Measurements from ENCODE around the gene SDK2. TPM values are rescaled to one million over a fixed set of nuclear protein-coding genes. Genes with fewer than 3 reads are reported as not detected.
"Not testable (repeated sequence)": the region's sequence is repeated elsewhere in the genome, so short reads cannot be mapped to it uniquely, and the experiment has no call there.

Gene SDK2
- total RNA-seq, 1 experiment from 2014 or later: 0.30 TPM

GRCh38 chr17:73482894-73483293 lies 161.4 kb downstream of the SDK2 start:
- DNase-seq (ENCODE audit: low read depth): no peak

DNA sequence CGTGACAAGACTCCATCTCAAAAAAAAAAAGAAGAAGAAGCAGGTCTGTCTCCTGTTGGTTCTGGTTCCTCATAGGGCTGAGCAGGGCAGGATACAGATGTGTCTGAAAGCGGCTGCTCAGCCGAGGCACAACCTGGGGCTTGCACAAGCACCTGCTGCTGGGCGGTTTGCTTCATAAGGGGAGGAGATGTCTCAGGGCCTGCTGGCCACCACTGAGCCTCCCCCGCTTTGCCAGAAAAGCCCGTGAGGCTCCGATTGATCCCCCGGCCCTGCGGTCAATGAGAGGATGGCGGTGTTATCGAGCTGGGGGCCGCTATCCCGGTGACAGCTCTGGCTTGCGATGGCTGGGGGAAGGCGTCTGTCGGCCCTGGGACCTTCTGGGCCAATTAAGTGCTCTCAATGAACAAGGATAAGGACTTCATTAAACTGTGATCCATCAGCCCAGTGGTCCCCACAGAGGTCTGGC lies 162.0 kb downstream of the SDK2 start:
- no peak for DNase-seq (ENCODE audit: low read depth)

- no peak for DNase-seq (ENCODE audit: low read depth)
Observed at GRCh38 chr17:73481676-73482075, 162.6 kb downstream of the SDK2 start.

- DNase-seq (ENCODE audit: low read depth): no peak
Observed at GRCh38 chr17:73480740-73481139, 163.5 kb downstream of the SDK2 start.

- DNase-seq (ENCODE audit: low read depth): no peak
Observed at GRCh38 chr17:73478768-73479424, 165.3 kb downstream of the SDK2 start.

- no peak for DNase-seq (ENCODE audit: low read depth)
Observed at GRCh38 chr17:73478334-73478733, 165.9 kb downstream of the SDK2 start.

DNA sequence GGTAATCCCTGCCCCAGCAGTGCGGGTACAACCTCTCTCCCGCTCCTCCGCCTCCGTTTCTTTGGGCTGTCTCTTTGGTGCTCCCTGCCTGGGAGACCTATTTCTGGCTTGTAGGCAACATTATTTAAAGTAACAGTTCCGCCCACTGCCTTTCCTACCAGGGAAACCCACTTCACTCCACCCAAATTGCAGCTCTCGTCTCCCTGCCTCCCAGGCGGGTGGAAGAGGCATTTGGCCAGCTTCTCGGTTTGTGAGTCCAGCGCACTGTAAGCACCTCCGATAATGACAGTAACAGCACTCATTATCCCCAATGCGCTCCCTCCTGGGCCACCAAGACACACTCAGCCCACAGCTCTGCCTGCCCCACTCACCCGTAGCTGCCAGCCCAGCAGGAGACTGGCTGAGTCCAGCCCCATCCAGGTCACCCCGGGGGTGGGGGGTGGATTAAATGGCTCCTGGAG lies 167.3 kb downstream of the SDK2 start:
- DNase-seq (ENCODE audit: low read depth): no peak

DNA sequence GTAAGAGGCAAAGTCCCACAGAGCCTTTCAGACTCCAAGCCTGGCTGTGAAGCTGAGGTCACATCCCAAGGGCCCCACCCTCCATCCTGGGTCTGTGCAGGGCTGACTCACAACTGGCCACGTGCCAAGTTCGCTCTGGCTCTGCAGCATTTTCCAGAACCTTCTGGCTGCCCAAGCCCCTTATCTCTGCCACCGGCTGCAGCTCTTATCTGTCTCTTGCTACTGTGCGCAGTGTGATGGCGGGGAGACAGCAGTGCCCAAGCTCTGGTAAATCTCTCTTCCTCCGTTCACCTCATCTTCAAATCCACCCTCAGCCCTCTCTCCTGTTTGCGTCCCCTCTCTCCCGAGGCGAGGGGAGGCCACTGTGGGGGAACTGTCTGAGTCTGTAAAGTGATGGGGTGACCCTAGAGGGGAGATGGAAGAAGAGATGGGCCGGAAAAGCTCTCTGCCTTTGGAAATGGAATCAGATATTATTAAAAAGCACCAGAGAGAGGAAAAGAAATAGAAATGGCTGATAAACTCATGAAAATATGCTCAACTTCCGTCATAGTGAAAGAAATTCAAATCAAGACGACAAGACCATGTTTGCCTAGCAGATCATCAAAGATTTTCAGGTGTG lies 169.8 kb downstream of the SDK2 start:
- DNase-seq (ENCODE audit: low read depth): peak; percentile 40

DNA sequence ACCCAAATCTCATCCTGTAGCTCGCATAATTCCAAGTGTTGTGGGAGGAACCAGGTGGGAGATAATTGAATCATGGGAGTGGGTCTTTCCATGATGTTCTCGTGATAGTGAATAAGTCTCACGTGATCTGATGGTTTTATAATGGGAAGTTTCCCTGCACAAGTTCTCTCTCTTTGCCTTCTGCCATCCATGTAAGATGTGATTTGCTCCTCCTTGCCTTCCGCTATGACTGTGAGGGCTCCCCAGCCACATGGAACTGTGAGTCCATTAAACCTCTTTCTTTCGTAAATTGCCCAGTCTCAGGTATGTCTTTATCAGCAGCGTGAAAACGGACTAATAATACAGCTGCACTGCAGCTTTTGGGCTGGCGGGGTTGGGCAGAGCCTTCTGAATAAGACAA lies 171.5 kb downstream of the SDK2 start:
- not testable (repeated sequence) for DNase-seq (ENCODE audit: low read depth)

DNA sequence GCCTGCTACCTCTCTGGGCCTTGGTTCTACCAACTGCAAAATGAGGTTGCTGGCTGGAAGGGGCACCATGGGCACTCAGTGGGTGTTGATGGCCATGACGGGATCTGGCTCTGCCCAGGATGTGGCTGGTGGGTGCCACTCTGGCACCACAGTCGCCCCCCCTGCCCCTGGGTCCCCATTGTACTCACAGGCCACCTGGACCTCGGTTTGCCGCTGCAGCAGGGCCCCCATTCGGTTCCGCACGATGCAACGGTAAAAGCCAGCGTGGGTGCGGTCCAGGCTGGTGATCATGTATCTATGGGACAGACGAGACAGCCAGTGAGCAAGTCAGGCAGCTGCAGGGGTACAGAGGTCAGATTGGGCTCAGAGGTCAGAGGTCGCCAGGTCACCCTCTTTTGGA lies 172.3 kb downstream of the SDK2 start:
- DNase-seq (ENCODE audit: low read depth): no peak

DNA sequence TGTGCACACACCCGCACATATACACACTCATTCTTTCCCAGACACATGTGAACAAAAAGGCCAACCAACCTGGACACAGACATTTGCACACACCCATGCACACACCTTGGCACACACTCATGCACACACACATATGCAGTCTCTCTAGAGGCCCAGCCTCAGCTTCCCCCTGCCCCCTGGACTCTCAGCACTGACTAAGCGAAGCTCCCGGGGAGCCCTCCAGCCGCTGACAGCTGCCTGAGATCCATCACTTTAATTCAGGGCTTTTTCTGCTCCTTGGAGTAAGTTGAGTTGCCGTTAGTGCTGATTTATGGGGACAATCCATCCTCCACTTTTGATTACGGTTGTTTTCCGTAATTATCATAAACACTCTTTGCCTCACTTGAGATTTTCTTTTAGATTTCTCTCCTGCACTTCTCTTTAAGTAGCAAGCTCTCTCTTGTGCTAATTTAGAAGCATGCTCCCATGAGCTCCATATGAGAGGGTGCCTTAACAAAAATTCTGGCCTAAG lies 173.9 kb downstream of the SDK2 start:
- DNase-seq (ENCODE audit: low read depth): no peak

DNA sequence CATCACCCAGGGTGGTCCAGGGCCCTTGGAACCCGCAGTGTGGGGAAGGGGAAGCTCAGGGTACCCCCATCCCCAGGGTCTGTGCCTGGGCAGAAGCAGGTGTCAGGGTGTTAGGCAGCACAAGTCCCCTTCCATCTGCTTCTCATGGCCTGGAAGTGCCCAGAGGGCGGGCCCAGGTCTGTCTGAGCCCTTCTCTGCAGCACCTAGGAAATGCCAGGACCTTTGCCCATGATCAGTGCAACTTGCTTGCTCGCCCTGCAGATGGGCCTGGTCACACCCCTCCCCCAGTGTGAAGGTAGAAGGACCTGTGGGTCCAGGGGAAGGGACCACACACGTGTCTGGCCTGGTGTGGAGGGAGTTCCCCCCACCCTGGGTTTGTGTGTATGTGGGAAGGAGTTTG lies 174.9 kb downstream of the SDK2 start:
- no peak for DNase-seq (ENCODE audit: low read depth)

GRCh38 chr17:73468221-73468620 lies 176.0 kb downstream of the SDK2 start:
- DNase-seq (ENCODE audit: low read depth): no peak

GRCh38 chr17:73467651-73468050 lies 176.6 kb downstream of the SDK2 start:
- no peak for DNase-seq (ENCODE audit: low read depth)

GRCh38 chr17:73466704-73467433 lies 177.4 kb downstream of the SDK2 start:
- no peak for DNase-seq (ENCODE audit: low read depth)

GRCh38 chr17:73465953-73466230 lies 178.4 kb downstream of the SDK2 start:
- DNase-seq (ENCODE audit: low read depth): no peak

DNA sequence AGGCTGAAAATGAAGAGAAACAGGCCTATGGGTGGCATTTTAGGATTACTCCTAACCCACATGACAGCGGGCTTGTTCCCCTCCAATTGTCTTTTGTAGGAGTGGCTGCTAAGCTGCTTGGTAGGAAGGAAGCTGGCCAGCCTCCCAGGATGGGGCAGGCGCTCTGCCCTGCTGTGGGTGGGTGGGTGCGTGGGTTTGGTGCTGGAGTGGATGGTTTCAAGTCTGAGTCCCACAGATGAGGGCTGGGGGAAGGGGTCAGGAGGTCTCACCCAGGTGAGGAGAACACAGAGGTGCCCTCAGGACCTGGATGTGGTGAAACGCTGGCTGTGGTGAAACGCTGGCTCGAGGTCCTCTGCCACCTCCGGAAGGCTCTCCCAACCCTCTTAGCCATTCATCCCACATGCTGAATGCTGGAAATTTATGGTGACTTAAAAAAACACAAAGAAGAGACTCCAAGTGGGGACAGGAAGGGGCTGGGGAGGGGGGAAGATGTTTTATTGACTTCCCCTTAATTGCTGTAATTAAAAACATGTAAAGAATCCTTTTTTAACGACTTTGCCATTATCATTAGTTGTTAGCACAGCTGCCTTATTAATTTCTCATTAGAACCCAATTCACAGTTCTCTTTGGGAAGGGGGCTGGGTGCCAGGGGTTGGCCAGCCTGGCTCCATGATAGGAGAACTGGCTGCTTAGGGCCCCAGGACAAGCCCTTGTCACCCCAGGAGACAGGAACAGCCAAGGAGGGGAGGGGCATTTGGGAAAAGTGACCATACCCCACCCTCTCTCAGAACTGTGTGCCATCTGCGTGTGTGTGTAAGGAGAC lies 178.9 kb downstream of the SDK2 start:
- DNase-seq (ENCODE audit: low read depth): no peak

- DNase-seq (ENCODE audit: low read depth): no peak
Observed at GRCh38 chr17:73464447-73464846, 179.8 kb downstream of the SDK2 start.

- DNase-seq (ENCODE audit: low read depth): no peak
Observed at GRCh38 chr17:73463821-73464220, 180.4 kb downstream of the SDK2 start.

- DNase-seq (ENCODE audit: low read depth): no peak
Observed at GRCh38 chr17:73462823-73463222, 181.4 kb downstream of the SDK2 start.

GRCh38 chr17:73459980-73460379 lies 184.3 kb downstream of the SDK2 start:
- DNase-seq (ENCODE audit: low read depth): no peak

GRCh38 chr17:73455767-73456166 lies 188.5 kb downstream of the SDK2 start:
- no peak for DNase-seq (ENCODE audit: low read depth)

Measured in M059J (cell line).